ENCODE data around the gene PTDSS2. TPM values are rescaled to one million over a fixed set of nuclear protein-coding genes. Genes with fewer than 3 reads are reported as not detected.

The PTDSS2 gene
- polyA plus RNA-seq, 2 of the 4 experiments (the other 2 are of a cell fraction) = 23.4 to 38.9 TPM

GRCh38 chr11:533586-534395 is 83.7 kb downstream of the PTDSS2 start:
- peak overlapping the region; percentile 97 for H3K4me2 ChIP-seq
- ATAC-seq (no peak), FAIRE-seq (no peak), DNase-seq (ENCODE audit: low read depth in 1 of 2, low spot score in 1 of 2) (no peak)
- 96% methylated on average over 20 of the region's 37 CpGs for WGBS (ENCODE audit: missing lambda C conversion rate)
- ChIA-PET POLR2A (no interaction called here), CTCF (interaction anchor here (1.1 to 5.8 kb wide), 6 partner anchors 12 to 23 kb away, joined by 3 to 40 read pairs (median 7); no protein-coding TSS in a partner anchor)
- H3K27ac ChIP-seq = peak overlapping the region; percentile 95 to 98; a peak in 5 of 6 replicates
- H3K4me1 ChIP-seq = peaks cover 12% of the 10 kb centered on the region
- TF ChIP-seq ZSCAN20 (CRISPR knock-in tag; IDR thresholded peaks at IDR 0.05) = no peak
- no peak for TF ChIP-seq HMGXB4 (CRISPR knock-in tag; IDR thresholded peaks at IDR 0.05; ENCODE audit: borderline replicate concordance)
- TF ChIP-seq, protein P1, sequence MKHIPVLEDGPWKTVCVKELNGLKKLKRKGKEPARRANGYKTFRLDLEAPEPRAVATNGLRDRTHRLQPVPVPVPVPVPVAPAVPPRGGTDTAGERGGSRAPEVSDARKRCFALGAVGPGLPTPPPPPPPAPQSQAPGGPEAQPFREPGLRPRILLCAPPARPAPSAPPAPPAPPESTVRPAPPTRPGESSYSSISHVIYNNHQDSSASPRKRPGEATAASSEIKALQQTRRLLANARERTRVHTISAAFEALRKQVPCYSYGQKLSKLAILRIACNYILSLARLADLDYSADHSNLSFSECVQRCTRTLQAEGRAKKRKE (CRISPR knock-in tag; IDR thresholded peaks at IDR 0.05; ENCODE audit: low read depth) = no peak
- TF ChIP-seq MYC (IDR thresholded peaks at IDR 0.05; ENCODE audit: borderline replicate concordance, low read length) = no peak
- no peak for TF ChIP-seq FOSL2 (IDR thresholded peaks at IDR 0.05)
- no peak for TF ChIP-seq FOSL2 (CRISPR knock-in tag; IDR thresholded peaks at IDR 0.05)
- no peak for TF ChIP-seq POLR2A (IDR thresholded peaks at IDR 0.05; ENCODE audit: low read length)
- TF ChIP-seq ZNF302 (CRISPR knock-in tag; IDR thresholded peaks at IDR 0.05) = no peak
- TF ChIP-seq SREBF2 (IDR thresholded peaks at IDR 0.05) = no peak
- no peak for TF ChIP-seq EHF (CRISPR knock-in tag; IDR thresholded peaks at IDR 0.05)
- no peak for TF ChIP-seq ZC3H11A (IDR thresholded peaks at IDR 0.05)
- no peak for TF ChIP-seq POLR2AphosphoS2 (conservative IDR thresholded peaks at IDR 0.05; ENCODE audit: low read length)
- no peak for TF ChIP-seq JUN (IDR thresholded peaks at IDR 0.05)
- no peak for TF ChIP-seq HES2 (IDR thresholded peaks at IDR 0.05)
- no peak for TF ChIP-seq ELK1 (IDR thresholded peaks at IDR 0.05; ENCODE audit: low read depth, low read length)
- H3K4me3 ChIP-seq = peak overlapping the region; percentile 89
- no peaks in the 10 kb centered on the region for H3K9me3 ChIP-seq

DNA sequence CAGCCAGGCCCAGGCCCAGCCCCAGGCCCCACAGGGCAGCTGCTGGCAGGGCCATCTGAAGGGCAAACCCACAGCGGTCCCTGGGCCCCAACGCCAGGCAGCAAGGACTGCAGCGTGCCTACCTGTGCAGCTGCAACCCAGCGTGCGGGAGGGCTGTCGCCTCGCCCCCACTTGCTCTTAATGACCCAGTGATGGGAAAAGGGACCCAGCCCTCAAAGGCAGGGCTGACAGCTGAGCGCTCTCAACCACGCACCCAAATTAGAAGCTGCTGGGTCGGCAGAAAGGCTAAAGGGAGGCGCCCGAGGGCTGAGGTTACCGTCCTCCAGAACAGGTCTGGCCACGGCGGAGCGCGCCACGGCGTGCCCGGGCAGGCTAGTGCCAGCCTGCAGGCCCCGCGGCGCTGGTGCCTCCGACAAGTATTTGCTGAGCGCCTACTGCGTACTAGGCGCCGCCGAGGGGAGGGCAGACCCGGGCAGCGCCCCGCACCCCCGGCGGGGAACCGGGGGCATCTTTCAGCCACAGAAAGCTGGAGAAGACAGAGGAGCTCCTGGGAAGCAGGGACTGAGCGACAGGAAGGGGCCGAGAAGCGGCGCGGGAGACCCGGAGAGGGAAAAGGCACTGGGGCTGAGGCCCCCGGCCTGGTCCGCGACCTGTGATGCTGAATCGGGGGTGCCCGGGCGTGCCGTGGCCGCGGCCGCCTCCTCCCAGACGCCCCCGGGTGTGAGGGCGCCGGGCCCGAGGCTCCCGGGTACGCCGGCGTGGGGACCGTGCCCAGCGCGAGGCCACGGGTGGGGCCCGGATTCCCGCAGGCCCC is 84.5 kb downstream of the PTDSS2 start:
- ChIA-PET POLR2A (interaction anchor here (0.5 kb wide), 1 partner anchor 36 kb away, joined by 6 read pairs; no protein-coding TSS in a partner anchor), CTCF (interaction anchor here (1.2 to 5.8 kb wide), 4 partner anchors 13 to 21 kb away, joined by 3 to 40 read pairs (median 11); no protein-coding TSS in a partner anchor)
- ATAC-seq (peak; percentile 14 to 18; a peak in 5 of 6 replicates), FAIRE-seq (no peak), DNase-seq (ENCODE audit: low read depth in 1 of 2, low spot score in 1 of 2) (no peak)
- 11% methylated on average over 24 of the region's 66 CpGs for WGBS (ENCODE audit: missing lambda C conversion rate)
- Histone ChIP-seq H3K9me3 (no peaks in the 10 kb centered on the region), H3K4me3 (peak overlapping the region; percentile 89), H3K27ac (peak overlapping the region; percentile 95 to 98), H3K4me2 (peak overlapping the region; percentile 97), H3K4me1 (peaks cover 12% of the 10 kb centered on the region)
- TF ChIP-seq MAFK (IDR thresholded peaks at IDR 0.05; ENCODE audit: partially characterized antibody) (peak; percentile 32), MAX (IDR thresholded peaks at IDR 0.05) (0 out of 2 replicates have a peak, but pooled peaks have one; percentile 43), JUN (IDR thresholded peaks at IDR 0.05) (no peak; a peak in 1 of 5 replicates), BHLHE40 (IDR thresholded peaks at IDR 0.05; ENCODE audit: low read depth, low read length) (no peak)
